IPS-20b (cell line): ENCODE measurements around the gene EFEMP2.

Source experiments
- H3K27ac ChIP-seq: one replicate; pipeline ENCODE4 v1.5.1; 2013; ENCODE audit warnings: low read length
- H3K27me3 ChIP-seq: 2 replicates; pipeline ENCODE4 v1.6.1; 2013; ENCODE audit warnings: mild to moderate bottlenecking, low read length, inconsistent platforms; ENCODE audit not compliant: insufficient read depth
- H3K36me3 ChIP-seq: 2 replicates; pipeline ENCODE4 v1.6.1; 2013; ENCODE audit warnings: low read depth, mild to moderate bottlenecking, inconsistent platforms, low read length, moderate library complexity; ENCODE audit not compliant: insufficient read depth
- H3K4me1 ChIP-seq: 2 replicates; pipeline ENCODE4 v1.6.1; 2013; ENCODE audit warnings: mild to moderate bottlenecking, control low read depth, inconsistent platforms, low read length, moderate library complexity; ENCODE audit not compliant: insufficient read depth
- H3K4me3 ChIP-seq: 2 replicates; pipeline ENCODE4 v1.5.1; 2013; ENCODE audit warnings: mild to moderate bottlenecking, low read length, inconsistent platforms
- H3K9ac ChIP-seq: 2 replicates; pipeline ENCODE4 v1.6.1; 2013; ENCODE audit warnings: low read depth, mild to moderate bottlenecking, inconsistent platforms, low read length, moderate library complexity
- H3K9me3 ChIP-seq: 2 replicates; pipeline ENCODE4 v1.6.1; 2013; ENCODE audit warnings: mild to moderate bottlenecking, low read depth, low read length, inconsistent platforms; ENCODE audit not compliant: insufficient read depth

The EFEMP2 gene

DNA sequence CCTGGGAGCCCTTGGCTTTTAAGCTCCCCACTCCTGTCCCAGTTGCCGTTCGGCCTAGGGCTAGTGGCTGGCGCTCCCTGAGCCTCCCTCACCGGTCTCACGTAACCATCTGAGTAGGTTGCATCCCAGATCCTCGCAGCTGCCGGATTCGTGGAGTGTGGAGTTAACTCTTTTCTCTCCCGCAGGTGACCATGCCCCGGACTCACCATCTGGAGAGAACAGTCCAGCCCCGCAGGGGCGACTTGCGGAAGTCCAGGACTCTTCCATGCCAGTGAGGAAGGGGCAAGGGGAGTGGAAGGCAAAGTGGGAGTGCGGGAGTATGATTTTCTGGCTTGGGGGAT, 11.5 kb downstream of the EFEMP2 start:
- H3K27me3 ChIP-seq = no peaks in the 10 kb centered on the region
- peak overlapping the region; percentile 99; the same call in 1 of the 2 replicates for H3K9ac ChIP-seq
- H3K9me3 ChIP-seq = no peaks in the 10 kb centered on the region
- H3K36me3 ChIP-seq = peaks cover 53% of the 10 kb centered on the region
- H3K27ac ChIP-seq = peak overlapping the region; percentile 95
- H3K4me3 ChIP-seq = peak overlapping the region; percentile 86
- peaks cover 5% of the 10 kb centered on the region; the same call in 1 of the 2 replicates for H3K4me1 ChIP-seq

DNA sequence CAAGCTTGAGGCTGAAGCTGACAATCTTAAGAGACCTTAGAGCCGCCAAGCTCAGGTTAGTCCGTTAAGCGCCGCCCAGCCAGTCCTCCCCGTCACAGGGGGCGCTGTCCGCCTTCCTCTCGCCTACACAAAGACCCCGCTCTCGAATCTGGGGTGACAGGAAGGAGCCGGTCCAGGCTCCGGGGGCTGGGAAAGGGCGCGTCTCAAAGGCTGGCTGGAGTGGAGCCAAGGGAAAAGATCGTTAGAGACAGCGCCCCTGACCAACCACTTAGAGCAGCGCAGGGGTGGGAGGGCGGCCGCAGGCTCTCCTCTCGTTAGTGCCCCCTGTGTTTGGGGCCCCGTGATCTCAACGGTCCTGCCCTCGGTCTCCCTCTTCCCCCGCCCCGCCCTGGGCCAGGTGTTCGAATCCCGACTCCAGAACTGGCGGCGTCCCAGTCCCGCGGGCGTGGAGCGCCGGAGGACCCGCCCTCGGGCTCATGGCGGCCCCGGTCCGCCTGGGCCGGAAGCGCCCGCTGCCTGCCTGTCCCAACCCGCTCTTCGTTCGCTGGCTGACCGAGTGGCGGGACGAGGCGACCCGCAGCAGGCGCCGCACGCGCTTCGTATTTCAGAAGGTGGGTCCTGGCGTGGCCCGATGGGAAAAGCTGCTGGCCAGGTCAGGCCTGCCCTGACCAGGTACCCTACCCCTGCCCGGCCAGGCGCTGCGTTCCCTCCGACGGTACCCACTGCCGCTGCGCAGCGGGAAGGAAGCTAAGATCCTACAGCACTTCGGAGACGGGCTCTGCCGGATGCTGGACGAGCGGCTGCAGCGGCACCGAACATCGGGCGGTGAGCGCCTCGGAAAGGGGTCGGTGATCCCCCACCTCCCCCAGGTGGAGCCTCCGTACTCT, 12.1 kb downstream of the EFEMP2 start, which contains the start of gene MUS81:
Gene MUS81, plus strand, starts transcription at position 156 of the 887 bp plus-strand sequence. Its CDS starts 321 bp downstream, at position 477.
- Histone ChIP-seq H3K36me3 (peaks cover 53% of the 10 kb centered on the region), H3K9me3 (no peaks in the 10 kb centered on the region), H3K4me3 (peak within 1 kb of the TSS; percentile 86), H3K4me1 (peaks cover 5% of the 10 kb centered on the region; the same call in 1 of the 2 replicates), H3K27ac (peak within 1 kb of the TSS; percentile 95), H3K27me3 (no peaks in the 10 kb centered on the region), H3K9ac (peak within 1 kb of the TSS; percentile 99)

DNA sequence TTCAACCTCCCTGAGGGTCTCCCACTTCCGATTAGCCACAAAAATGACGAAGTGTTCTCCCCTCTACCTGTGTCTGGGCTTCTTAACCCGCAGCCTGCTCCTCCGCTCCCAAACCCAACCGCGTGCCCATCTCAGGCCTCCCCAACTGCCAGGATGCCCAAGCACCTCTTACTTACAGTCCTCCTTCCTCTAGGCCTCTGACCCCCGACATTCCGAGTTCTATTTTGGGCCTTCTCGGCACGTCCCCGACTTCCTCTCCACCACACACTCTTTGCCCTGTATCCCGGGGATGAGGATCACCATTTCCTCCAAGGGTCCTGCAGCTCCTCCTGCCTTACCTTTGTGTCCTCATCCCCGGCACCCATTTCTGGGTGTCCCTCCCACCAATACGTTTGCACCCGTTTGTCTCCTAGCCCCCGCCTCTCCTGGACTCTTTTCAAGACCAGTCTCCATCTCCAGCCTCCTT, 12.8 kb downstream of the EFEMP2 start:
- Histone ChIP-seq H3K27me3 (no peaks in the 10 kb centered on the region), H3K36me3 (peaks cover 53% of the 10 kb centered on the region), H3K27ac (peak overlapping the region; percentile 95), H3K9me3 (no peaks in the 10 kb centered on the region), H3K4me3 (peak overlapping the region; percentile 86), H3K4me1 (peaks cover 5% of the 10 kb centered on the region; the same call in 1 of the 2 replicates), H3K9ac (peak overlapping the region; percentile 99)

DNA sequence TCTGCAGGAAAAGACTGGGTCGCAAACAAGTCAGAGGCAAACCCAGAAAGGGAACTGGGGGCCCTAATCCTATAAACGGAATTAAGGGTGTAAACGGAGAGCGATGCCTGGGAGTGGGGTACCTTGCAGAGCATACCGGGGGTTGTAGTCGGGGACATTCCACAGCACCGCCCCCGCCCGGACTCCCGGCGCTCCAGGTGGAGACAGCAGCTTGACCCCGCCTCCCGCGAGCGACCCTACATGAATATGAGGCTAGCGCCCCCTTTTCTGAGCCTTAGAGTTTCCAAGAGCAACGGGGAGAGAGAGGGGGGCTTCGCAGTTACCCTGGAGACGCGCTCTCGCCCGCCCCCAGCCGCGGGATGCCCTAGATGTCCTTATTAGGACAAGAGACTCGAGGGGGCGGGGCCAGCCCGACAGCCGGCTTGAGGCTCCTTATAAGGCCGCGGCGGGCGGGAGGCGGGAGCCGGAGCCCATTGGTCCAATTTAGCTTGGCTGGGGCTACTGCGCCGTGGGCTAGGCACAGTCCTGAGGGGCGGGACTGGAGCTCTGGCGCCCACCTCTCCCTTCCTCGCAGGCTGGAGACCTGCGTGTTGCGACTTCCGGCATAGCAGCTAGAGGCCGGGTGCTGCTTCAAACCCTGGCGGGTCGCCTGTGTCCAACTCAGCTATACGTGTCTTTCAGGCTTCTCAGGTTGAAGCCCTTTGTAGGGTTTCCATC, 13.3 kb downstream of the EFEMP2 start:
- Histone ChIP-seq H3K9ac (peak overlapping the region; percentile 99), H3K27ac (peak overlapping the region; percentile 95), H3K36me3 (peaks cover 53% of the 10 kb centered on the region), H3K9me3 (no peaks in the 10 kb centered on the region), H3K4me3 (peak overlapping the region; percentile 86), H3K4me1 (peaks cover 5% of the 10 kb centered on the region; the same call in 1 of the 2 replicates), H3K27me3 (no peaks in the 10 kb centered on the region)

DNA sequence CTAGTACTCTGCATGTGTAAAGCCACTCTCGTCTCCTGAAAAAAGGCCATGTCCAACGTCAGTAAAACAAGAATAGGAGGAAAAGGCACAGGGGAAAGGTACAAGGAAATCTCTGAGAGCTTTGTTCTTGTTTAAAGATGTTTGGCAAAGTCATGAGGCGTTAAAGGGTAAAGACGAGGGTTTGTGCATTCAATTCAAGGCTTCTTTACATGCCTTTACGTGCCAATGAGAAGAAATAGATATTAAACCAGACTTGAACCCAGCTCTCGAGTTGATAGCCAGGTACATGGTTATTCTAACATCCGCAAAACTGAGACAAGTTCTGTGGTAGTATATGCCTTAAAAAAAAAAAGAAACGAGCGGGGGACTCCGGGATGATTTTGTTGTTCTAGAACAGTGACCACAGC, 13.9 kb downstream of the EFEMP2 start:
- Histone ChIP-seq H3K4me1 (peaks cover 5% of the 10 kb centered on the region; the same call in 1 of the 2 replicates), H3K27ac (peak overlapping the region; percentile 42), H3K4me3 (peak overlapping the region; percentile 73), H3K9me3 (no peaks in the 10 kb centered on the region), H3K27me3 (no peaks in the 10 kb centered on the region), H3K9ac (peak overlapping the region; percentile 85), H3K36me3 (peaks cover 53% of the 10 kb centered on the region)

DNA sequence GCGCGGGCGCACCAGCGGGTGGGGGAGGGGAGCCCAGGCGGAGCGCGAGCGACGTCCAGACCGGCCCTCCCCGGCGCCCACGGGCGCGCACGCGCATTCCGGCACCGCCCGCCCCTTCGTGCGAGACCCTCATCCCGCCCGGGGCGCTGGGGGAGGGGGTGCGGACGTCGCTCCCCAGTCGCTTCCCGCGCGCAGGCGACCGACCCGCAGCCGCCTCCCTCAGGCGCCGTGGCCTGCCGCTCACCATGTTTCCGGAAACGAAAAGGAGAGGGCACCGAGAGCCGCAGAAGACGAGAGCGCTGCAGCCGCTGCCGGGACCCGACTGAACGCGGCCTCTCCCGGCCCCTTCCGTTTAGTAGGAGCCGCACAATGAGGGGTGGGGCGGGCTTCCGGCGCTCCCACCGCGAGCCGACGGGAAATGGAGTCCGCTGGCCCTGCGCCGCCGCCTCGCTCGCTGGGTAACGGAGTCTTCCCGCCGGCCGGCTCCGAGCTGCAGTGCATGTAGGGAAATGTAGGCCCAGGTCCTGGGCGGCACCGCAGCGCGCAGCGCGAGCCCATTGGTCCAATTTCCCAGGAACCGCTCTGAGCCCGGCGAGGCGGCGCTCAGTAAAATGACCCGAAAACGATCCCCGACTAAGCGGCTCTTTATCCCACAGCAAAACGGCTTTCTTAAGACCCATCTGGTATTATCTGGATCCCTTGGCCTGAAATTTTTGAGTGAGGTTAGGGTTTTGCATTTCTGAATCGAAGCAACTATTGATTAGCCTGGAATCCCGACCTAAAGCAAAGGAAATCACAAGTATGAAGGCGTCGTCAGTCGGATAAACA, 14.5 kb downstream of the EFEMP2 start, which contains the start of gene CFL1:
Gene CFL1, minus strand, starts transcription at position 328 of the 828 bp plus-strand sequence. Its CDS starts 81 bp downstream, at position 247.
- peak within 1 kb of the TSS; percentile 99 for H3K4me3 ChIP-seq
- H3K27ac ChIP-seq = peak within 1 kb of the TSS; percentile 84
- no peaks in the 10 kb centered on the region for H3K9me3 ChIP-seq
- peak within 1 kb of the TSS; percentile 95 for H3K9ac ChIP-seq
- H3K36me3 ChIP-seq = peaks cover 53% of the 10 kb centered on the region
- peaks cover 5% of the 10 kb centered on the region; the same call in 1 of the 2 replicates for H3K4me1 ChIP-seq
- no peaks in the 10 kb centered on the region for H3K27me3 ChIP-seq

DNA sequence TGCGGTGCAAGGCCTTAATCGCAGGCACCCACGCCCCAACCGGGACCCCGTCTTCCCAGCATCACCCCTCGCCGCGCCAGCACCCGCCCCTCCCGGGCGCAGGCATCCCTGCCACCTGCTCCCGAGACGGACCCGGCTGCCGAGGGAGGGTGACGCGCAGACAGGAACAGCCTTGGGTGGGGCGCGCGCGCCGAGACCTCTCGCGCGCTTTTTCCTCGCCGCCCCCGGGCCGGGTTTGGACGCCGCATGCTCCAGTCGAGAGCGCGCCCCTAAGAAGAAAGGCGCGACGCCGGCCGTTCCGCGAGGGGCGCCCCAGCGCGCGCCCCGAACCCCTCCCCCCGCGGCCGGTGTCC, 15.1 kb downstream of the EFEMP2 start:
- Histone ChIP-seq H3K9ac (peak overlapping the region; percentile 95; the same call in 1 of the 2 replicates), H3K36me3 (peaks cover 52% of the 10 kb centered on the region), H3K9me3 (no peaks in the 10 kb centered on the region), H3K4me1 (peaks cover 5% of the 10 kb centered on the region; the same call in 1 of the 2 replicates), H3K4me3 (peak overlapping the region; percentile 99), H3K27me3 (no peaks in the 10 kb centered on the region), H3K27ac (peak overlapping the region; percentile 84)

DNA sequence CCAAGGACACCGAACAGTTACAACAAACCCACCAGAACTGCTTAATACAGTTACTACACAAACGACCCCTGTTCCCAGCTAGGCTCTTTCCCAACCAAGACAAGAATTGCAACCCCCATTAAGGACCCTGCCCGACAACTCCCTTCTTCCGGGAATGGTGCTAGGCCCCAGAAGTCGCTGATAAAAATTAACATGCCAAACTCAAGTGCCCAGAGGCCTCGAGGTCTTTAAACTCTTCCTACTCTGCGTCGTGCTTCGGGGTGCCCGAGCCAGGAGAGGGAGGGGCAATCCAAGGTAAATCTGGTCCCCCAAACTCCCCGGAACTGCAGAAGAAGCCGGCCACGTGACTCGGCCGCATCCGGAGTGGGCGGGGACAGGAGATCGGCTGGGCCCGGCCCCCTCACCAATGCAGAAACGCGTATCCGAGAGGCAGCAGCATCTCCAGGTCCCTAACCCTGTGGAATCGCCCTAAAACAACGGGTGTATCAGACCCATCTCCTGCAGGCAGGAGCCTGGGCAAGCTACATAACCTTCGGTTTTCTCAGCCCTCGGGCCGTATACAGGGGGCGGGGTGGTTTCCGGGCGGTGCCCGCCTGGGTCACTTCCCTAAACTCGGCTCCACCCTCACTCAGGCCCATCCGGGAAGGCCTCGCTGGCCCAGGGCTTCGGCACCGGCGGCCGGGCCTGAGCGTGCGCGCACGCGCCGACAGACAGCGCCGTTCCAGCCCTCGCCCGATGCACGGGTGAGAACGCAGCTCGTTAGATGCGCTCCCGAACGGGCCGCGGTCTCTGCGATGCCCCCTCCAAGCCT, 15.7 kb downstream of the EFEMP2 start:
- peaks cover 47% of the 10 kb centered on the region for H3K36me3 ChIP-seq
- H3K9ac ChIP-seq = peak overlapping the region; percentile 95; the same call in 1 of the 2 replicates
- H3K4me1 ChIP-seq = peaks cover 5% of the 10 kb centered on the region; the same call in 1 of the 2 replicates
- H3K27me3 ChIP-seq = no peaks in the 10 kb centered on the region
- peak overlapping the region; percentile 84 for H3K27ac ChIP-seq
- no peaks in the 10 kb centered on the region for H3K9me3 ChIP-seq
- peak overlapping the region; percentile 99 for H3K4me3 ChIP-seq

DNA sequence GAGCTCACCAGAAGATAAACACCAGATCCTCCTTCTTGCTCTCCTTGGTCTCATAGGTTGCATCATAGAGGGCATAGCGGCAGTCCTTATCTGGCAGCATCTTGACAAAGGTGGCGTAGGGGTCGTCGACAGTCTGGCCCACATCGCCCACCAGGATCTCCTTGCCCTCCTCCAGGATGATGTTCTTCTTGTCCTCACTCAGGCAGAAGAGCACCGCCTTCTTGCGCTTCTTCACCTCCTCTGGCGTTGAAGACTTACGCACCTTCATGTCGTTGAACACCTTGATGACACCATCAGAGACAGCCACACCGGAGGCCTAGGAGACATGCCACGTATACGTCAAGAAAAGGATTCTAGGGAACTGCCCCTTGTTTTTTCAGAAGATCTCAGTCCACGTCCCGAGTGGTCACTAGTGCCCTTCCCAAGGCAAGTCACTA, 16.7 kb downstream of the EFEMP2 start:
- Histone ChIP-seq H3K4me1 (no peaks in the 10 kb centered on the region; the same call in 1 of the 2 replicates), H3K9ac (no peak overlapping the region; the same call in 1 of the 2 replicates), H3K36me3 (peaks cover 49% of the 10 kb centered on the region), H3K27ac (no peak overlapping the region), H3K27me3 (no peaks in the 10 kb centered on the region), H3K4me3 (peak overlapping the region; percentile 99), H3K9me3 (no peaks in the 10 kb centered on the region)
